Right renal cortex interstitium (tissue), 3 donors: ENCODE measurements around the gene IL17C. TPM values are rescaled to one million over a fixed set of nuclear protein-coding genes. Genes with fewer than 3 reads are reported as not detected.

ENCODE experiments used
- DNase-seq, 3 donors: peaks; one replicate each; pipeline ENCODE4 v3.0.0-alpha.2; 2013; ENCODE audit warnings: low read depth in 3 of 3, low spot score in 2 of 3
- polyA plus RNA-seq, 3 donors: library from polyadenylated mRNA; unstranded; fragments of 120-200 nt; gene quantifications; one replicate each; pipeline ENCODE4 v1.2.1, GENCODE V29; 2013; ENCODE audit not compliant: insufficient read length in 3 of 3

IL17C gene
- not detected for polyA plus RNA-seq

GRCh38 chr16:88638323-88639230 is at the start of gene IL17C:
IL17C (plus strand) TSS chr16:88638572; CDS start chr16:88638642, 70 bp downstream.
- DNase-seq = no peak

- no peak for DNase-seq
Observed at GRCh38 chr16:88588754-88589153, 49.6 kb upstream of the IL17C start.

- no peak for DNase-seq
Observed at GRCh38 chr16:88589441-88589840, 48.9 kb upstream of the IL17C start.

- DNase-seq = no peak
Observed at GRCh38 chr16:88591577-88592021, 46.8 kb upstream of the IL17C start.

GRCh38 chr16:88593061-88593460 is 45.3 kb upstream of the IL17C start:
- DNase-seq = no peak

GRCh38 chr16:88593489-88593888 is 44.9 kb upstream of the IL17C start:
- no peak for DNase-seq

GRCh38 chr16:88593910-88594309 is 44.5 kb upstream of the IL17C start:
- DNase-seq = no peak

- no peak for DNase-seq
Observed at GRCh38 chr16:88595101-88595500, 43.3 kb upstream of the IL17C start.

- DNase-seq = no peak
Observed at GRCh38 chr16:88595921-88596320, 42.5 kb upstream of the IL17C start.

- no peak for DNase-seq
Observed at GRCh38 chr16:88596483-88596882, 41.9 kb upstream of the IL17C start.

- DNase-seq = no peak
Observed at GRCh38 chr16:88597856-88598491, 40.4 kb upstream of the IL17C start.

GRCh38 chr16:88599092-88599733 is 39.2 kb upstream of the IL17C start:
- no peak for DNase-seq

GRCh38 chr16:88599825-88600538 is 38.4 kb upstream of the IL17C start:
- DNase-seq = no peak

- DNase-seq = no peak
Observed at GRCh38 chr16:88600539-88600896, 37.9 kb upstream of the IL17C start.

- DNase-seq = no peak
Observed at GRCh38 chr16:88601313-88602036, 36.9 kb upstream of the IL17C start.

GRCh38 chr16:88602091-88602490 is 36.3 kb upstream of the IL17C start:
- DNase-seq = no peak

- DNase-seq = no peak
Observed at GRCh38 chr16:88605186-88606147, 32.9 kb upstream of the IL17C start.

- DNase-seq = no peak
Observed at GRCh38 chr16:88606148-88606757, 32.1 kb upstream of the IL17C start.

GRCh38 chr16:88608076-88608475 is 30.3 kb upstream of the IL17C start:
- DNase-seq = no peak
